GM19023 (cell line): ENCODE results near the gene TNNI3K.
A peak's percentile ranks its signal among the peaks of the same experiment; 100 is the strongest.

Experiments used
- ATAC-seq: cut with Tn5 transposase; IDR thresholded peaks from one replicate; pipeline ENCODE4 v1.9.1; 2021; ENCODE audit warnings: mild to moderate bottlenecking, moderate library complexity; ENCODE audit not compliant: unreplicated experiment

The TNNI3K gene

DNA sequence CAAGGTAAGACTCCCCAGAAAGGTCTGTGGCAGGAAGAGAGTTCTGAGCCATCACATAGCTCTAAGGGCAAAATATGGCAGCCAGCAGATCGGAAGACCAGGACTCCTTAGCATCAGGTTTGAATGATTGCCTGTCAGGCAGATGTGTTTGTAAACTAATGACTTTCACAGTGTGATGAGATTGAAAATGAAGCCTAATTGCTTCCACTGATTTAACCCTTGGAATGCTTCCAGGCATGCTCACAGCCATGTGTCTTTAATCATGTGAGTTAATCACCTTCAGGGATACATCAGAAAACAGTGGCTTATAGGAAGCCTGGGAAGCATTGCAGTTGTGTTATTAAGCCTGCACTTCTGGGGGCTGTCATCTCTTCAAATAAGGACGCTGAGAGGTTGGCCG is 194.4 kb downstream of the TNNI3K start:
- ATAC-seq, result no peak

DNA sequence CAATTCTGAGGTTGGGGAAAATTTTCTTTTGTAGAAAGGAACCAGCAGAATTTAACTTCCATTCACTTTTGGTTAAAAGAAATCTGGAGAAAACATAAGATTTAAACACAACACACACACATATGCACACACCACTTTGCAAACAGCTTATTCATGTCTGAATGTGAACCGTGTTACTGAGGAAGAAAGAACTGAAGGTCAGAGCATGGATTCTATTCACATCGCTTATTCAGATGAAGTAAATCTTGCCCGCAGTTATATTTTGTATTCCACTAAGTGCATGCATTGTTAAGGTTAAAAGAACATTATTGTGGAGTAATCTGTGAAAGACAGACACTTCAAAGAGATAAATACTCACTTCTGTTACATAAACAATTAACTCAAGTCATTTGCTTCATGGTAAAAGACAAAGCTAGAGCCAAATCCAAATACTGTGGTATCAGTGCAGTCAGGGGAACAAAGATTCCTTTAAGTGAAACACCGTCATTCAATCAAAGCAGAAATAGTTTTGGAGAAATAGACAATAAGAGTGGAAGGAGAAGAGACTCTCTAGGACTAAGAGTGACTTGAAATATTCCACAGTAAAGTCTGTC is 195.3 kb downstream of the TNNI3K start:
- ATAC-seq, result no peak

GRCh38 chr1:74431531-74431930 is 196.3 kb downstream of the TNNI3K start:
- ATAC-seq, result no peak

DNA sequence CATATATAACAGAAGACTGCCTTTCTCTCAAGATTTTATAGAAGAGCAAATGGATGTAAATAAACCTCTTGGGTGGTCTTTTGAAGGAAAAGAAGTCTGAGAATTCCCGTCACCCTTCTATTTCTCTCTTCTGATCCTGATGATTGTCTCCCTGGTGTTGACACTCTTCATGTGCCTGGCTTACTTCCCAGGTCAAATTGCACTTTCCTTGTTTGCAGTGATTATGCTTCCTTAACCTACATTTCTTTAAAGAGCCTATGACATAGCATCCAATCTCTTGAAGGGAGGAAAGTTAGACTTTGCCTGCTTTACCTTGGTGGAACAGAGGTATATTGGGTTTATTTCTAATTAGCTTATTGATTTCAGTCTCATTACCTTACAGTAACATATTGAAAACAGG is 197.1 kb downstream of the TNNI3K start:
- no peak for ATAC-seq

DNA sequence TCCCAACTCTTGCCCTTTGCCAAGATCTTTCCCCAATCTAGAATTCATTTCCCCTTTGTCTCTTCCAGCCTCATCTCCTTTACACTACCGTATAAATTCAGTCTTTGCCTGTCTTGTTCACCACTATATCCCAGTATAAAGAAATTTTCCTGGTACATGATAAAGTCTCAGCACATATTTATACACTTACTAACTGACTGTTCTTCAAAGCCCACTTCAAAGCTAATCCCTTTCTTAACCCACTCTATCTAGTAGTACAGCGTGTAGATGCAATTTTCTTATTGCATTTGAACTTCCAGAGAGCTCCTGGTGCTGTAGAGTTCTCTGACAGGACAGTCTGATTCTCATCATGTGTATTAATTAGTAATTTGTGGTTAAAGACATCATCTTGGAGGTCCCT is 199.1 kb downstream of the TNNI3K start:
- ATAC-seq, result no peak

DNA sequence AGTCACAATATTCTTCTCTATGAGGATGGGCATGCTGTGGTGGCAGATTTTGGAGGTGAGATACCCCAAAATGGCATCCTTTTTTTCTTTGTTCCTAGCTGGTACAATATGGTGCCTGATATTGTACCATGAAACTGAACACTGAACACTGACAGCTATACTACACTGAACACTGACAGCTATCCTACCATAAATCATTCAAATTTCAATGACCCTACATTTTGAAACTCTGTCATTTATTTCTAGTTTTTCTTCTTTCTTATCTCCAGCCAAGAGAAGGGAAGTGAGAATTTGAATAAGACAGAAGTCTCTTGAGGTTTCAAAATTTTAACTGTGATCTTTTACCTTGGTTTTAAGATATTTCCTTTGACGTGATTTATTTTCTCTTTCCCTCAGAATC is 200.9 kb downstream of the TNNI3K start:
- no peak for ATAC-seq

- ATAC-seq, result no peak
These were observed 201.8 kb downstream of the TNNI3K start for GRCh38 chr1:74437035-74437434.

DNA sequence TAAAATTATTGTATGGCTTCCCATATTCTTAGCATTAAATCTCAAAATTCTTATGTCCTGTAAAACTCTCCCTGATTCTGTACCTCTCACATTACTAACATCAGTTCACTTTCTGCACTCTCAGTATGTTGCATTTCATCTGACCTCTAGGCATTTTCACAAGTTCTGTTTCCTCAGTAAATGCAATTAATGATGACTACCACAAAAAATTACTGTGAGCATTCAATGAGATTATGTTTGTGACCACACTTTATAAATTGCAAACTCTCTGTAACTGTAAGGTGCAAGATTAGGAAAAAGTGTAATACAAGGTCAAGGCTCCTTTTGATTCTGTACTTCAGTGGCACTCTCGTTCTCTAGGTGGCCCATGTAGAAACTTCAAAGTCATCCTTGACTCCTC is 216.8 kb downstream of the TNNI3K start:
- no peak for ATAC-seq

DNA sequence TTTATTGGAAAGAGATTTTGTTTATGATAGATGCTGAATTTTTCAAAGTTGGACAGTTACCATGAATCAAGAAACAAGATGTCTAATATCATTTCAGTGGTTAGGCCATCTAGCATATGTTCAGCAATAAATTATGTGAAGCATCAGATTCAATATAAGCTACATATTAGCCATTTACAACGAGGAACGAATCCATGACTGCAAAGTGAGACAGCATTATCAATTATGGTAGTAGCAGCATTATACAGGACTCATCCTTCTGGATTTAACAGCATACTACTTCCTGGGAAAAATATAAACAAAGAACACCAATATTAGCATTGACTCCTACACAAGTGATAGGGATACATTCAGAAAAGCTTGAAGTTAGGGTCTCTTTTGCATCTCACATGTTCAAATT is 218.1 kb downstream of the TNNI3K start:
- no peak for ATAC-seq

- no peak for ATAC-seq
These were observed 220.2 kb downstream of the TNNI3K start for GRCh38 chr1:74455390-74455789.

DNA sequence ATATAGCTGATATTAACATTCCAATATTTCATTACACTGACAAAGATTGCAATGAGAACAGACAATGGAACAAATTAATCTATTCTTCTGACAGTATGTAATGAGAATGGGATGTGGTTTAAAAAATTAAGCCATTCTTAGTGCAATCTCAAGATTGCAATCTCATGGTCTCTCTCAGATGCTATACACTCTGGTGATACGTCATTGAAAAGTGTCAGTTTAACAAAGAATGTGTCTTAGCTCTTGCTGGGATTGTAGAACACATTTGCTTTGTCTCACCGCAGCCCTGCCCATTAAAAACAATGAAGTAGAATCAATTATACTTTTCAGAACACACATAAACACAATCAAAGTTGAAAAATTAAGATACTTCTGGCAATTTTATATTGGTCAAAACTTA is 222.1 kb downstream of the TNNI3K start:
- ATAC-seq, result no peak

GRCh38 chr1:74463333-74463988 is 228.3 kb downstream of the TNNI3K start:
- peak; percentile 82 for ATAC-seq

DNA sequence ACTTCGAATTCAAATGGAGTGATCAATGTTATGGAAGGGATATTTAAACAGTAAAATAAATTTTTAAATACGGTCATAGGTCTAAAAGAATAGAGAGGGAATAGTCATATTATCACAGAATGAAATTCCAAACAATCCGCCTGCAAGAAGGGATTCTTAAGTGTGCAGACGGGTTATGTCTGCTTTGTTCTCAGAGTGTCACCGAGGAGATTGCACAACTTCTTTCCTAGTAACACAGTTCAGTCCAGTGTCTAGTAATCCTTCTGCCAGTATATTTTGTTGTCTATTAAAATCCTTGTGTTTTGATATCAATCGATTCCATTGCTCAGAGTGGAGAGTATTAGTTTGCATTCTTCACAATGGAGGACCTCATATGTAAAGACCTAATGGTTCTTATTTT is 228.8 kb downstream of the TNNI3K start:
- ATAC-seq, result no peak

DNA sequence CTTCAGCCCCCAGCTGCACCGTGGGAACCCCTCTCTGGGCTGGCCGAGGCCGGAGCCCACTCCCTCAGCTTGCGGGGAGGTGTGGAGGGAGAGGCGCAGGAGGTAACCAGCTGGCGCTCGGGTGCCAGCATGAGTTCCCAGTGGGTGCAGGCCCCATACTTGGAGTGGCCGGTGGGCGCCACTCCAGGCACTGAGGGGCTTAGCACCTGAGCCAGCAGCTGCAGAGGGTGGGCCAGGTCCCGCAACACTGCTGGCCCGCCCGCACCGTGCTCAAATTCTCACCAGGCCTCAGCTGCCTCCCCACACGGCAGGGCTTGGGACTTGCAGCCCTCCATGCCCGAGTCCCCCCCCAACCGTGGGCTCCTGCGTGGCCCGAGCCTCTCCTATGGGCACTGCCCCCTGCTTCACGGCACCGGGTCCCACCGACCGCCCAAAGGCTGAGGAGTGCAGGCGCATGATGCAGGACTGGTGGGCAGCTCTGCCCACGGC is 230.1 kb downstream of the TNNI3K start:
- no peak for ATAC-seq

- no peak for ATAC-seq
These were observed 232.7 kb downstream of the TNNI3K start for GRCh38 chr1:74467786-74468377.

GRCh38 chr1:74468982-74469603 is 233.9 kb downstream of the TNNI3K start:
- ATAC-seq, result no peak

GRCh38 chr1:74470251-74470650 is 235.1 kb downstream of the TNNI3K start:
- ATAC-seq, result no peak

DNA sequence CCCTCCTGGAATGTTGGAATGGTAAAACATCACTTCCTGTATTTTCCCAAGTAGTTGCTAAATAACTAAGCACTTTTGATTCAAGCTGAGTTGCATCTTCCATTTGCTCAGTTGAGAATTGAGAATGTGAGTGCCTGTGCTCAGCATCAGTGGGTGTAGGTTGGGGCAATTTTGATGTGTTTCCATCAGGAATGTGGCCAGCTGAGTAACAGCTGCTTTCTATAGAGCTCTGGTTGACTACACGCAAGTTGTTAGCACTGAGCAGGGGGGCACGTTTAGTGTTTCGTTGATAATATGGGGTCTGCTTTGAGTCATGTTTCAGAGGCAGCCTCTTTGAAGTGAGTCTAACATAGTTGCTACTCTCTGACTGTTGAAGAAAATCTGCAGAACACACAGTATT is 235.7 kb downstream of the TNNI3K start:
- ATAC-seq, result no peak

DNA sequence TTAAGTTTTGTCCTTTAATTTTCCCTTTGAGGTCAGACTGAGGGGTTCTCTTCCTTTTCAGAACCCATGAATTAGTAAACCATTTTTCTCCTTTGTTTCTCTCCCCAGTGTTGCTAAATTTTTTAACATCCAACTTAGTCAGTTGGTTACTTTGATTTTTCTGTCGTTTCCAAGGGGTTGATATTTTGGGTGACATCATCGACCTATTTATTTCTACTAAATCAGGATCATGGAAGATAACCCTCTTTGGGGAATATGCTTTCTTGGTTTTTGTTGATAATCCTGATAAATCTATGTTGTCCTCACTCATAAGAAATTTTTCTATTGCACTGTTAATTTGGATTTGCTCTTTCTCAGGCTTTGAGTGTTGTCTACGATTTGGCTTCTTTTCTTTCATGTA is 236.3 kb downstream of the TNNI3K start:
- ATAC-seq, result no peak

GRCh38 chr1:74474585-74474984 is 239.4 kb downstream of the TNNI3K start:
- no peak for ATAC-seq

- ATAC-seq, result no peak
These were observed 243.8 kb downstream of the TNNI3K start for GRCh38 chr1:74478979-74479378.

DNA sequence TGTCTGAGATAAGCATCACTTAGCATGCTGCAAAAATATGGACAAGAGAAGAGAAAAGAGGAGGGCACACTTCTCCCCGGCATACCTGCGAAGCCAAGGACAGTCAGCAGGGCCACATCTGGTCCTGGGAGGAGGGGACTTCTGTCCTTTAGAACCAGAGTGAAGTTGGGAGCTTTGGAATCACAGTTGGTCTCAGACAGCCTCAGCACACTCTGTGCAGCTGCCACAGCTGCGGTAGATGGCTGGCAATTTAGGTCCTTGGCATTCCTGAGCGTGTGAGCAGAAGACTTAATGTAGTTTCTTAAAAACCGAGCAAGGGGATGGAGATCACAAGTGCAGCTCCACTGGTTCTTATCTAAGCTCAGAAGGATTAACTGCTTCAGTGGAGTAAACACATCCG is 244.9 kb downstream of the TNNI3K start:
- no peak for ATAC-seq
